ENCODE measurements around the gene SMIM20. TPM values are rescaled to one million over a fixed set of nuclear protein-coding genes. Genes with fewer than 3 reads are reported as not detected.

Gene SMIM20
- total and polyA plus RNA-seq, 9 of the 15 experiments (the other 6 are each of a cell fraction or from before 2014, with no cell fraction given), result 25.1 to 51.0 (median 38.9) TPM

DNA sequence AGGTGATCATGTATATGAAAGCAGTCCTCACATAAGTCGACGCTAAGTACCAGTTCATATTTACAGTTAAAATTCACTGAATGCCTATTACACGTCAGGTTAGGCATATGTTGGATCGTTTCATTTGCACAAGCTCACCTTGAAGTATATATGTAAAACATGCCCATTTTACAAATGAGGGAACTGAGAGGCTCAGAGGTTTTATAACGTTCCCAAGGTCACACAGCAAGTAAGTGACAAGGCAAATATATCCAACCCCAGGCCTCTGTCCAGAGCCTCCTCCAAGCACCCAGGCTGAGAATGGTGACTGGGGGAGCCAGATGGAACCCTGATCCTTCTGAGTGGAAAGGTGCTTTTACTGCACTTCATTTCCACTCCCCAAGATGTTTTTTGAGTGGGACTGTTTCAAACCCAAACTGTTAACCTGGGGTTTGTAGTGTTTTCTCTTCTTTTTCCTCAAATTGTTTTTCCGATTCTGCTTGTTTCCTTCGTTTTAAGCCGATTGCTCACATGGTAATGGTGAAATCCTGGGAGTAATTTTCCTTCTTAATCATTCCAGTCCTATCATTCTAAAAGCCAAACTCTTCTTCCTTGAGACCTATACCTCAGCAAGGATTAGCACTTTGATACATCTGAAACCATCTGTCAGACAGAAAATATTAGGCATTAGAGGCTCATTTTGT is 791 bp downstream of the SMIM20 start (continued):
- TF ChIP-seq NFE2 (IDR thresholded peaks at IDR 0.05; ENCODE audit: low read depth) (peak; percentile 36; the same call in 1 of the 2 replicates), ZNF347 (CRISPR knock-in tag; IDR thresholded peaks at IDR 0.05; ENCODE audit: low read depth) (no peak), BRD9 (IDR thresholded peaks at IDR 0.05; ENCODE audit: low read depth, partially characterized antibody) (peak; percentile 14), SOX6 (IDR thresholded peaks at IDR 0.05) (no peak), KDM2B (CRISPR knock-in tag; IDR thresholded peaks at IDR 0.05) (no peak), MAFG (tag; conservative IDR thresholded peaks at IDR 0.05) (peak; percentile 28; the same call in 1 of the 2 replicates), ZNF79 (CRISPR knock-in tag; IDR thresholded peaks at IDR 0.05; ENCODE audit: low read depth) (no peak), ZBTB1 (CRISPR knock-in tag; IDR thresholded peaks at IDR 0.05; ENCODE audit: borderline replicate concordance, low read depth) (no peak), ZNF263 (CRISPR knock-in tag; IDR thresholded peaks at IDR 0.05; ENCODE audit: borderline replicate concordance) (no peak), ZNF695 (CRISPR knock-in tag; IDR thresholded peaks at IDR 0.05) (no peak), ZSCAN32 (CRISPR knock-in tag; IDR thresholded peaks at IDR 0.05) (no peak), CC2D1A (IDR thresholded peaks at IDR 0.05) (peak; percentile 7; the same call in 1 of the 2 replicates), SIN3A (IDR thresholded peaks at IDR 0.05; ENCODE audit: borderline replicate concordance in 2 of 2, control insufficient read depth in 1 of 2, low read depth in 2 of 2, low read length in 2 of 2) (no peak), ZNF316 (IDR thresholded peaks at IDR 0.05) (0 out of 2 replicates have a peak, but pooled peaks have one; percentile 1), MIER1 (IDR thresholded peaks at IDR 0.05; ENCODE audit: low read depth) (0 out of 2 replicates have a peak, but pooled peaks have one; percentile 10), NR2C2 (CRISPR knock-in tag; IDR thresholded peaks at IDR 0.05) (no peak), NR2C2 (tag; IDR thresholded peaks at IDR 0.05) (peak; percentile 87), SNIP1 (IDR thresholded peaks at IDR 0.05; ENCODE audit: low read depth) (no peak), BACH1 (tag; IDR thresholded peaks at IDR 0.05) (no peak; the same call in 1 of the 2 replicates), FOXK1 (CRISPR knock-in tag; IDR thresholded peaks at IDR 0.05; ENCODE audit: borderline replicate concordance) (no peak), TCF3 (CRISPR knock-in tag; IDR thresholded peaks at IDR 0.05) (no peak), RCOR1 (IDR thresholded peaks at IDR 0.05; ENCODE audit: borderline replicate concordance in 1 of 2, low read depth in 2 of 2, low read length in 2 of 2) (no peak), NR4A1 (CRISPR knock-in tag; IDR thresholded peaks at IDR 0.05) (no peak), NR4A1 (tag; IDR thresholded peaks at IDR 0.05) (peak; percentile 5; the same call in 1 of the 2 replicates), ZFP36 (IDR thresholded peaks at IDR 0.05; ENCODE audit: low read depth, low read length, partially characterized antibody) (peak; percentile 34)
- TF ChIP-seq, protein P1, sequence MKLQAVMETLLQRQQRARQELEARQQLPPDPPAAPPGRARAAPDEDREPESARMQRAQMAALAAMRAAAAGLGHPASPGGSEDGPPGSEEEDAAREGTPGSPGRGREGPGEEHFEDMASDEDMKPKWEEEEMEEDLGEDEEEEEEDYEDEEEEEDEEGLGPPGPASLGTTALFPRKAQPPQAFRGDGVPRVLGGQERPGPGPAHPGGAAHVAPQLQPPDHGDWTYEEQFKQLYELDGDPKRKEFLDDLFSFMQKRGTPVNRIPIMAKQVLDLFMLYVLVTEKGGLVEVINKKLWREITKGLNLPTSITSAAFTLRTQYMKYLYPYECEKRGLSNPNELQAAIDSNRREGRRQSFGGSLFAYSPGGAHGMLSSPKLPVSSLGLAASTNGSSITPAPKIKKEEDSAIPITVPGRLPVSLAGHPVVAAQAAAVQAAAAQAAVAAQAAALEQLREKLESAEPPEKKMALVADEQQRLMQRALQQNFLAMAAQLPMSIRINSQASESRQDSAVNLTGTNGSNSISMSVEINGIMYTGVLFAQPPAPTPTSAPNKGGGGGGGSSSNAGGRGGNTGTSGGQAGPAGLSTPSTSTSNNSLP (IDR thresholded peaks at IDR 0.05; ENCODE audit: borderline replicate concordance, low read depth, low read length), result no peak
- TF ChIP-seq, protein P2, sequence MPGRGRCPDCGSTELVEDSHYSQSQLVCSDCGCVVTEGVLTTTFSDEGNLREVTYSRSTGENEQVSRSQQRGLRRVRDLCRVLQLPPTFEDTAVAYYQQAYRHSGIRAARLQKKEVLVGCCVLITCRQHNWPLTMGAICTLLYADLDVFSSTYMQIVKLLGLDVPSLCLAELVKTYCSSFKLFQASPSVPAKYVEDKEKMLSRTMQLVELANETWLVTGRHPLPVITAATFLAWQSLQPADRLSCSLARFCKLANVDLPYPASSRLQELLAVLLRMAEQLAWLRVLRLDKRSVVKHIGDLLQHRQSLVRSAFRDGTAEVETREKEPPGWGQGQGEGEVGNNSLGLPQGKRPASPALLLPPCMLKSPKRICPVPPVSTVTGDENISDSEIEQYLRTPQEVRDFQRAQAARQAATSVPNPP (IDR thresholded peaks at IDR 0.05; ENCODE audit: borderline replicate concordance, insufficient read depth, insufficient read length), result no peak
